Heart left ventricle (tissue), 13 donors: ENCODE measurements around the gene TEX36.

Source experiments
- POLR2A ChIP-seq, 2 donors: fragments of 450-650 bp; IDR thresholded peaks; one replicate each; pipeline ENCODE4 v1.6.1; 2017; ENCODE audit warnings: antibody characterized with exemption in 2 of 2, mild to moderate bottlenecking in 2 of 2, moderate library complexity in 2 of 2
- TF ChIP-seq, protein P1 (sequence below), 12 donors: fragments of 200-600 bp; sonication (generic) in 4 of 12; IDR thresholded peaks; one replicate each; pipeline versions ENCODE4 v1.5.0 to v1.8.0; 2018 to 2022; ENCODE audit warnings: antibody characterized with exemption in 12 of 12, mild to moderate bottlenecking in 5 of 12
- donor health status: ischemic (EF 13 %, LVEDD 7.1; RV severe dilation, severe dysfunction).
- donor health status: DM: no; HTN: yes; CAD: no.
- donor health status: DM: no; HTN: no; CAD: no.
- donor health status: ischemic (EF 25% LVEDD 6.9; RV normal size, moderate dysfunction).
- donor health status: ischemic (EF 25% LVEDD 5.7; RV mildly dilated, moderate dysfunction).
- donor health status: ischemic (EF 35%, LVEDD 5.7; RV mildly dilated, moderate dysfunction).
- donor health status: nonischemic (EF 11% LVEDD 7.7; RV severe dilation, severe dysfunction).
- donor health status: DM: yes; HTN: yes; CAD: no.
- donor health status: PGD.
- donor health status: ischemic (EF 29% LVEDD 5.4; RV normal size, mild dysfunction).
- donor health status: nonischemic (EF 23%, LVEDD 6.1; RV moderate dilation, normal function).

DNA sequence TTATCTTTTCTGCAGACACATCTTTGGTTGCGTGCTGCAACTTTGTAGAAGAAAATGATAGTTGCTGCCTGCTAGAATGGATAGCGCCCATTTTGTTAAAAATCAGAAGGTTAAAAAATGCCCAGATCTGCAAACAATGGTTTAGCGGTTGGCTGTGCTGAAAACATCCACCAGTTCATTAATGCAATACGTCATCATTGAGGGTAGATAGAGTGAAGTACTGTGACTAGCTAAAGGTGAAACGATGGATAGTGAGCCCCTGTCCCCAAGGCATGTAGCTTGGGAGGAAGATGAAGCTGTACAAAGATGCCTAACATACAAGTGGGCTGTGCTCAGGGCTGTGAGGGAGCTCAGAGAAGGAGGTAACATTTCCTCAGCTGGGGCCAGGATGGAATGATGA, 48.4 kb downstream of the TEX36 start:
- TF ChIP-seq, protein P1, sequence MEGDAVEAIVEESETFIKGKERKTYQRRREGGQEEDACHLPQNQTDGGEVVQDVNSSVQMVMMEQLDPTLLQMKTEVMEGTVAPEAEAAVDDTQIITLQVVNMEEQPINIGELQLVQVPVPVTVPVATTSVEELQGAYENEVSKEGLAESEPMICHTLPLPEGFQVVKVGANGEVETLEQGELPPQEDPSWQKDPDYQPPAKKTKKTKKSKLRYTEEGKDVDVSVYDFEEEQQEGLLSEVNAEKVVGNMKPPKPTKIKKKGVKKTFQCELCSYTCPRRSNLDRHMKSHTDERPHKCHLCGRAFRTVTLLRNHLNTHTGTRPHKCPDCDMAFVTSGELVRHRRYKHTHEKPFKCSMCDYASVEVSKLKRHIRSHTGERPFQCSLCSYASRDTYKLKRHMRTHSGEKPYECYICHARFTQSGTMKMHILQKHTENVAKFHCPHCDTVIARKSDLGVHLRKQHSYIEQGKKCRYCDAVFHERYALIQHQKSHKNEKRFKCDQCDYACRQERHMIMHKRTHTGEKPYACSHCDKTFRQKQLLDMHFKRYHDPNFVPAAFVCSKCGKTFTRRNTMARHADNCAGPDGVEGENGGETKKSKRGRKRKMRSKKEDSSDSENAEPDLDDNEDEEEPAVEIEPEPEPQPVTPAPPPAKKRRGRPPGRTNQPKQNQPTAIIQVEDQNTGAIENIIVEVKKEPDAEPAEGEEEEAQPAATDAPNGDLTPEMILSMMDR (IDR thresholded peaks at IDR 0.05): no peak
- TF ChIP-seq POLR2A (IDR thresholded peaks at IDR 0.05): no peak
